ENCODE data around the gene RBMS2.

- TF ChIP-seq EZH2 (IDR thresholded peaks at IDR 0.05; ENCODE audit: borderline replicate concordance, insufficient read depth, low read depth, low read length, poor library complexity, severe bottlenecking) = no peak
- no peak for TF ChIP-seq CTCF (IDR thresholded peaks at IDR 0.05)
Measured at GRCh38 chr12:56630180-56630632, 108.6 kb downstream of the RBMS2 start, which contains the start of gene BAZ2A.
